Measurements from ENCODE around the gene SLC27A2. TPM values are rescaled to one million over a fixed set of nuclear protein-coding genes. Genes with fewer than 3 reads are reported as not detected.

The SLC27A2 gene
- total RNA-seq, 4 donors from 2014 or later: 0.72 to 10.2 (median 5.9) TPM

DNA sequence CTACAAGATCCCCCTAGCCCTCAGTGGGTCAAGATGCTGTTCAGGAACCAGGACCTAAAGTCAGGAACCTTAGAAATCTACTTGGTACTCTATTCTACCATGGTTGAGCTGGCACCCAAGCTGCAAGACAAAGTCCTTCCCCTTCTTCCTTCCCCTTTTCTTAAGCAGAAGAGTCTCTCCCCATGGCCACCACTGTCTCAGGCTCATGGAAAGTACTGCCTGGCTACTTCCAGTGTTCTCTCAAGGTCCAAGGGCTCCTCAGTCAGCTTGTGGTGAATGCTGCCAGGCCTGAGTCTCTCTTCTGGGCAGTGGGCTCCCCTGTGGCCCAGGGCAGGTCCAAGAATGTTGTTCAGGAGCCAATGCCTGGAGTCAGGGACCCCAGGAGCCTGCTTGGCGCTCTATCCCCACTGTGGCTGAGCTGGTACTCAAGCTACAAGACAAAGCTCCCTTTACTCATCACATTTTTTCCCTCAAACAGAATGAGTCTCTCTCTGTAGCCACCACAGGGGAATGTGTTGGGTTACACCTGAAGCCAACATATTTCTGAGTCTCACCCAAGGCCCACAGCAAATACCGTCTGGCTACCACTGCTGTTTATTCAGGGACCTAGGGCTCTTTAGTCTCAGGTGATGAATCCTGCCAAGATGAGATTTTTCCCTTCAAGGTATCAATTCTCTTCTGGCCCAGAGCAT is 18.1 kb upstream of the SLC27A2 start:
- H3K27me3 ChIP-seq: no peaks in the 10 kb centered on the region
- H3K4me1 ChIP-seq: no peaks in the 10 kb centered on the region
- no peak overlapping the region for H3K4me3 ChIP-seq
- H3K9me3 ChIP-seq: no peaks in the 10 kb centered on the region
- no peak overlapping the region for H3K27ac ChIP-seq
- WGBS: 50% methylated on average over 2 of the region's 2 CpGs
- TF ChIP-seq, protein P1, sequence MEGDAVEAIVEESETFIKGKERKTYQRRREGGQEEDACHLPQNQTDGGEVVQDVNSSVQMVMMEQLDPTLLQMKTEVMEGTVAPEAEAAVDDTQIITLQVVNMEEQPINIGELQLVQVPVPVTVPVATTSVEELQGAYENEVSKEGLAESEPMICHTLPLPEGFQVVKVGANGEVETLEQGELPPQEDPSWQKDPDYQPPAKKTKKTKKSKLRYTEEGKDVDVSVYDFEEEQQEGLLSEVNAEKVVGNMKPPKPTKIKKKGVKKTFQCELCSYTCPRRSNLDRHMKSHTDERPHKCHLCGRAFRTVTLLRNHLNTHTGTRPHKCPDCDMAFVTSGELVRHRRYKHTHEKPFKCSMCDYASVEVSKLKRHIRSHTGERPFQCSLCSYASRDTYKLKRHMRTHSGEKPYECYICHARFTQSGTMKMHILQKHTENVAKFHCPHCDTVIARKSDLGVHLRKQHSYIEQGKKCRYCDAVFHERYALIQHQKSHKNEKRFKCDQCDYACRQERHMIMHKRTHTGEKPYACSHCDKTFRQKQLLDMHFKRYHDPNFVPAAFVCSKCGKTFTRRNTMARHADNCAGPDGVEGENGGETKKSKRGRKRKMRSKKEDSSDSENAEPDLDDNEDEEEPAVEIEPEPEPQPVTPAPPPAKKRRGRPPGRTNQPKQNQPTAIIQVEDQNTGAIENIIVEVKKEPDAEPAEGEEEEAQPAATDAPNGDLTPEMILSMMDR (IDR thresholded peaks at IDR 0.05): no peak
- no peak for TF ChIP-seq POLR2A (IDR thresholded peaks at IDR 0.05)
- no peak for TF ChIP-seq POLR2AphosphoS5 (IDR thresholded peaks at IDR 0.05)
- no peak for TF ChIP-seq EP300 (IDR thresholded peaks at IDR 0.05)
- H3K36me3 ChIP-seq: no peaks in the 10 kb centered on the region
- no peak for DNase-seq (ENCODE audit: low spot score in 2 of 2)

DNA sequence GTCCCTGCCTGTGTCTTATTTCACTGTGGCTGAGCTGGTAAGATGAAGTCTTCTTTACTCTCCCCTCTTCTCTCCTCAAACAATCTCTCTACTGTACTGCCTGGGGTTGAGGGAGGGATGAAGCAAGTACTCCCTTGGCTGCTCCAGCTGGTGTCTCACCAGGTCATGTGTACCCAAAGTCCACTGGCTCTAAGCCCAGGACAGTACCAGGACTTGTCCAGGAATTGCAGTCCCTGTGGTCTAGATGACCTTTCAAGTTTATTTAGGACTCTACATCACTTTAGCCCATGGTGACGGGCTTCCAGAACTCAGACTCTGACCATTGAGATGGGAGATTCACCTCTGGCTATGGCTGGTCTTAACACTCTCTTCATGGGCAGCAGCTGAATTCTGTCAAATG is 17.5 kb upstream of the SLC27A2 start:
- no peaks in the 10 kb centered on the region for H3K27me3 ChIP-seq
- TF ChIP-seq POLR2A (IDR thresholded peaks at IDR 0.05) (no peak), POLR2AphosphoS5 (IDR thresholded peaks at IDR 0.05) (no peak), EP300 (IDR thresholded peaks at IDR 0.05) (no peak)
- TF ChIP-seq, protein P1 (IDR thresholded peaks at IDR 0.05): no peak
- no peak for DNase-seq (ENCODE audit: low spot score in 2 of 2)
- no peaks in the 10 kb centered on the region for H3K4me1 ChIP-seq
- H3K36me3 ChIP-seq: no peaks in the 10 kb centered on the region
- 89% methylated on average over 1 of the region's 1 CpG for WGBS
- no peak overlapping the region for H3K27ac ChIP-seq
- H3K9me3 ChIP-seq: no peaks in the 10 kb centered on the region
- H3K4me3 ChIP-seq: no peak overlapping the region

DNA sequence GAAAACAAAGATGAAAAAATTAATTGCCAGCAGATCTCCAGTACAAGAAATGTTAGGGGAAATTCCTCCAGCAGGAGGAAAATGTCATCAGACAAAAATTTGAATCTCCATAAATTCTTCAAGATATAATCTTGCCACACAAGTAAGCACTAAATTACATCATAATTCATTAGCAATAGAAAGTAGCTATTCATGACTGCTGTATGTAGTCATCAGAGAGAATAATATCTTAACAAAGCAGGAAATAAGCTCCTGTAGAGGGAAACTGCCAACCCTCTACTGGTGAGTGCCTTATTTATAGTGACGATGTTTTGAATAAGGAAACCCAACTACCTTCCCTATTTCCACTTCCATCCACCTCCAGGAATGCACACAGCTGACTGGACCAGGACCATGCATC is 15.8 kb upstream of the SLC27A2 start:
- no peak overlapping the region for H3K4me3 ChIP-seq
- no peak for DNase-seq (ENCODE audit: low spot score in 2 of 2)
- H3K27ac ChIP-seq: no peak overlapping the region
- no peaks in the 10 kb centered on the region for H3K4me1 ChIP-seq
- no peaks in the 10 kb centered on the region for H3K27me3 ChIP-seq
- TF ChIP-seq, protein P1 (IDR thresholded peaks at IDR 0.05): no peak
- TF ChIP-seq EP300 (IDR thresholded peaks at IDR 0.05) (no peak), POLR2A (IDR thresholded peaks at IDR 0.05) (no peak), POLR2AphosphoS5 (IDR thresholded peaks at IDR 0.05) (no peak)
- H3K36me3 ChIP-seq: no peaks in the 10 kb centered on the region
- WGBS: 37% methylated on average over 1 of the region's 1 CpG
- no peaks in the 10 kb centered on the region for H3K9me3 ChIP-seq

DNA sequence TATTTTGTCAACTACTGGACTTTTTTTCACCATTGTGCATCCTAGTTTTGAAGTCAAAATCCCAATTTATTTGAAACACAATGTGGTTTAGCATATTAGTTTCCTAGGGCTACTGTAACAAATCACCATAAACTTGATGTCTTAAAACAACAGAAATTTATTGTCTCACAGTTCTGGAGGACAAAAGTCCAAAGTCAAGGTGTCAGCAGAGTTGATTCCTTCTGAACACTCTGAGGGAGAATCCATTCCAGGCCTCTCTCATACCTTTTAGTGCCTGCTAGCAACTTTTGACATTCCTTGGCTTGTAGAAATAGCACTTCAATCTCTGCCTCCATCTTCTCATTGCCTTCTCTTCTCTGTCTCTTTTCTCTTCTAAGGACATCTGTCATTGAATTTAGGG is 14.9 kb upstream of the SLC27A2 start:
- no peaks in the 10 kb centered on the region for H3K27me3 ChIP-seq
- no peak for TF ChIP-seq EP300 (IDR thresholded peaks at IDR 0.05)
- no peak for TF ChIP-seq POLR2A (IDR thresholded peaks at IDR 0.05)
- TF ChIP-seq POLR2AphosphoS5 (IDR thresholded peaks at IDR 0.05): no peak
- TF ChIP-seq, protein P1 (IDR thresholded peaks at IDR 0.05): no peak
- H3K4me3 ChIP-seq: no peak overlapping the region
- no peaks in the 10 kb centered on the region for H3K9me3 ChIP-seq
- H3K36me3 ChIP-seq: no peaks in the 10 kb centered on the region
- no peak overlapping the region for H3K27ac ChIP-seq
- no peak for DNase-seq (ENCODE audit: low spot score in 2 of 2)
- H3K4me1 ChIP-seq: no peaks in the 10 kb centered on the region

DNA sequence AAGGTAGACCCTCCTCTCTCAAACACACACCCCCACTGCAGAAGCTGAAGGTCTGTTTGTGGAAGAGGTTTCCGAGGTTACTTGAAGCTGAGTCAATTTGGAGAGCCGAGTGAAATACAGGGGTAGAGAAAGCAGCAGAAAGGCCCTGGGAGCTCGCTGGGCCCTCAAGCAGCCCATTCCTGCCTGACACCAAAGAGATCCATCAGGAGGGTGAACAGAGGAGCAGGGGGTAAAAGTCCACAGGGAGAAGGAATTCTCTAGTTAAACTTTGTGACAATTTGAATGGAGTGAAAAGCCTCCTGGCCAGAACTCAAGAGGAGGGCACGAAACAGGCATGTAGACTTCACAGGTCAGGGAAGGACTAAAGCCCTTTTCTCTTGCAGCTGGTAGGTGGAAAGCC is 13.6 kb upstream of the SLC27A2 start:
- no peak for DNase-seq (ENCODE audit: low spot score in 2 of 2)
- Histone ChIP-seq H3K27ac (no peak overlapping the region), H3K4me3 (no peak overlapping the region), H3K27me3 (no peaks in the 10 kb centered on the region), H3K36me3 (no peaks in the 10 kb centered on the region), H3K9me3 (no peaks in the 10 kb centered on the region), H3K4me1 (no peaks in the 10 kb centered on the region)
- WGBS: 89% methylated on average over 4 of the region's 4 CpGs
- TF ChIP-seq POLR2A (IDR thresholded peaks at IDR 0.05) (no peak), EP300 (IDR thresholded peaks at IDR 0.05) (no peak), POLR2AphosphoS5 (IDR thresholded peaks at IDR 0.05) (no peak)
- TF ChIP-seq, protein P1 (IDR thresholded peaks at IDR 0.05): no peak
